Esophagus muscularis mucosa (tissue), 4 donors: ENCODE results near the gene INPP5A. TPM values are rescaled to one million over a fixed set of nuclear protein-coding genes. Genes with fewer than 3 reads are reported as not detected.

Source experiments
- DNase-seq: peaks from one replicate; pipeline ENCODE4 v3.0.0-alpha.2; 2017; ENCODE audit errors: extremely low spot score
- H3K27ac ChIP-seq, 4 donors: fragments of 200-600 bp; sonication (generic); replicated peaks in 1 of 4; 1 replicate in 3 of 4; 2 replicates in 1 of 4; pipeline ENCODE4 v1.5.1; 2016 to 2019; ENCODE audit warnings: mild to moderate bottlenecking in 1 of 4
- H3K27me3 ChIP-seq, 4 donors: fragments of 200-600 bp; sonication (generic); one replicate each; pipeline versions ENCODE4 v1.5.1 to v1.6.0; 2016 to 2019
- H3K36me3 ChIP-seq, 4 donors: fragments of 200-600 bp; sonication (generic); one replicate each; pipeline ENCODE4 v1.5.1; 2016 to 2019
- H3K4me1 ChIP-seq, 4 donors: fragments of 200-600 bp; sonication (generic); one replicate each; pipeline ENCODE4 v1.5.1; 2016 to 2019
- H3K4me3 ChIP-seq, 4 donors: fragments of 200-600 bp; sonication (generic); 1 replicate in 2 of 4; 2 replicates in 2 of 4; pipeline ENCODE4 v1.5.1; 2016 to 2019; ENCODE audit warnings: mild to moderate bottlenecking in 4 of 4, moderate library complexity in 1 of 4
- H3K9me3 ChIP-seq, 4 donors: fragments of 200-600 bp; sonication (generic); 1 replicate in 3 of 4; 2 replicates in 1 of 4; pipeline ENCODE4 v1.5.1; 2016 to 2019
- EP300 ChIP-seq: sonication (generic); formaldehyde crosslinking; IDR thresholded peaks from one replicate; pipeline ENCODE4 v1.6.1; 2017; ENCODE audit warnings: antibody characterized with exemption
- POLR2A ChIP-seq: fragments of 450-650 bp; IDR thresholded peaks from one replicate; pipeline ENCODE4 v1.6.1; 2017; ENCODE audit warnings: antibody characterized with exemption, moderate library complexity, mild to moderate bottlenecking, low read depth
- POLR2AphosphoS5 ChIP-seq, 2 donors: sonication (generic); formaldehyde crosslinking; IDR thresholded peaks; one replicate each; pipeline ENCODE4 v1.6.1; 2017; ENCODE audit warnings: antibody characterized with exemption in 2 of 2
- WGBS: methylation state at CpG from one replicate; pipeline ENCODE4 v1.1.5; 2018; 5-methylcytosine and 5-hydroxymethylcytosine counted together
- intact Hi-C: fragments of 100-400 bp; cut with DNase I; formaldehyde crosslinking; loops from one replicate; pipeline ENCODE4 v1.15.1; 2023
- total RNA-seq, 4 donors: library from RNA; depleted of rRNA; stranded (reverse); fragments of >200 nt; gene quantifications; one replicate each; pipeline versions ENCODE4 v1.1.0 to v1.2.1, GENCODE V29; 2016
- TF ChIP-seq, protein P1 (sequence below), 3 experiments: fragments of 200-600 bp in 2 of 3; fragments of 450-650 bp in 1 of 3; sonication (generic) in 2 of 3; IDR thresholded peaks; one replicate each; pipeline ENCODE4 v1.5.1; 2017 to 2019; ENCODE audit warnings: antibody characterized with exemption in 3 of 3, mild to moderate bottlenecking in 2 of 3, moderate library complexity in 1 of 3

INPP5A gene
- total RNA-seq, 4 donors from 2014 or later: 234 to 301 (median 245) TPM

DNA sequence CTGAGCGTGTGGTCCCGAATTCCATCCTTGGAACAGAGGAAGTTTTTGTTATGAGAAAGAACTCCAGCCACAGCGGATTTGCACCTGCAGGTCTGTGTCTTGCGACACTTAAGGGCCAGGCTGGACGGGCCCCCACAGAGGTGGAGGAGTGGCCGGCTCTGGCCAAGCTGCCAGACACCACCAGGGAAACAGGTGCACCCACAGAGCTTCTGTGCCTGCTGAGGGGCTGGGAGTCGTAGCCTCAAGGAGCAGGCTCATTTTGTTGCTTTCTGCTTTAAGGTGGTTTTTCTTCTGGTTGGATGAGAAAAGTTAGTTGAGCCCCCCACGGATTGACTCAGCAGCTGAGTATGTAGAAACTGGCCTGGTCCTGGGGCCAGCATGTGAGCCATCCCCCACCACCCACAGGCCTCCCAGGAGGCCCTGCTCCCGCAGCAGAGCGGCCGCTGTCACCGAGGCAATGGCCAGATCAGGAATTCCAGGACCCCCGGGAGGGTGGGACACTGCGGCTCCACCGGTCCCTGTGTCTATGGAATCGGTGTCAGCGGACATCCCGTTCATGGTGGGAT lies 206.4 kb downstream of the INPP5A start:
- 90% methylated on average over 16 of the region's 18 CpGs for WGBS
- DNase-seq: no peak
- Histone ChIP-seq H3K27me3 (no peaks in the 10 kb centered on the region), H3K36me3 (peaks cover 8 to 50% (median 24%) of the 10 kb centered on the region in 4 donors), H3K9me3 (no peaks in the 10 kb centered on the region), H3K4me1 (peaks cover 0 to 41% (median 26%) of the 10 kb centered on the region in 4 donors), H3K27ac (no peak overlapping the region), H3K4me3 (no peak overlapping the region)
- intact Hi-C loops: no loop called here
- TF ChIP-seq, protein P1, sequence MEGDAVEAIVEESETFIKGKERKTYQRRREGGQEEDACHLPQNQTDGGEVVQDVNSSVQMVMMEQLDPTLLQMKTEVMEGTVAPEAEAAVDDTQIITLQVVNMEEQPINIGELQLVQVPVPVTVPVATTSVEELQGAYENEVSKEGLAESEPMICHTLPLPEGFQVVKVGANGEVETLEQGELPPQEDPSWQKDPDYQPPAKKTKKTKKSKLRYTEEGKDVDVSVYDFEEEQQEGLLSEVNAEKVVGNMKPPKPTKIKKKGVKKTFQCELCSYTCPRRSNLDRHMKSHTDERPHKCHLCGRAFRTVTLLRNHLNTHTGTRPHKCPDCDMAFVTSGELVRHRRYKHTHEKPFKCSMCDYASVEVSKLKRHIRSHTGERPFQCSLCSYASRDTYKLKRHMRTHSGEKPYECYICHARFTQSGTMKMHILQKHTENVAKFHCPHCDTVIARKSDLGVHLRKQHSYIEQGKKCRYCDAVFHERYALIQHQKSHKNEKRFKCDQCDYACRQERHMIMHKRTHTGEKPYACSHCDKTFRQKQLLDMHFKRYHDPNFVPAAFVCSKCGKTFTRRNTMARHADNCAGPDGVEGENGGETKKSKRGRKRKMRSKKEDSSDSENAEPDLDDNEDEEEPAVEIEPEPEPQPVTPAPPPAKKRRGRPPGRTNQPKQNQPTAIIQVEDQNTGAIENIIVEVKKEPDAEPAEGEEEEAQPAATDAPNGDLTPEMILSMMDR (IDR thresholded peaks at IDR 0.05): no peak
- no peak for TF ChIP-seq POLR2AphosphoS5 (IDR thresholded peaks at IDR 0.05)
- TF ChIP-seq EP300: no peak
- TF ChIP-seq POLR2A: no peak

GRCh38 chr10:132744839-132745238 lies 207.3 kb downstream of the INPP5A start:
- intact Hi-C loops: no loop called here

GRCh38 chr10:132745511-132745910 lies 207.9 kb downstream of the INPP5A start:
- Histone ChIP-seq H3K36me3 (peaks cover 18 to 55% (median 34%) of the 10 kb centered on the region in 4 donors), H3K4me3 (no peak overlapping the region), H3K4me1 (peaks cover 0 to 41% (median 26%) of the 10 kb centered on the region in 4 donors), H3K27me3 (no peaks in the 10 kb centered on the region), H3K9me3 (no peaks in the 10 kb centered on the region), H3K27ac (peak overlapping the region in 2 of 4 donors; percentile 16 to 35)
- DNase-seq: no peak
- WGBS: 92% methylated on average over 14 of the region's 17 CpGs
- TF ChIP-seq POLR2AphosphoS5 (IDR thresholded peaks at IDR 0.05): no peak
- TF ChIP-seq EP300: no peak
- TF ChIP-seq, protein P1 (IDR thresholded peaks at IDR 0.05): no peak
- no peak for TF ChIP-seq POLR2A
- intact Hi-C loops: no loop called here

More at GRCh38 chr10:132744839-132745238, 207.3 kb downstream of the INPP5A start:
- H3K36me3 ChIP-seq: peaks cover 13 to 50% (median 29%) of the 10 kb centered on the region in 4 donors
- H3K27me3 ChIP-seq: no peaks in the 10 kb centered on the region
- no peaks in the 10 kb centered on the region for H3K9me3 ChIP-seq
- DNase-seq: no peak
- H3K27ac ChIP-seq: no peak overlapping the region
- H3K4me1 ChIP-seq: peaks cover 0 to 41% (median 26%) of the 10 kb centered on the region in 4 donors
- H3K4me3 ChIP-seq: no peak overlapping the region
- TF ChIP-seq POLR2A: no peak
- no peak for TF ChIP-seq POLR2AphosphoS5 (IDR thresholded peaks at IDR 0.05)
- no peak for TF ChIP-seq EP300
- TF ChIP-seq, protein P1 (IDR thresholded peaks at IDR 0.05): no peak
- WGBS: 99% methylated on average over 16 of the region's 19 CpGs

DNA sequence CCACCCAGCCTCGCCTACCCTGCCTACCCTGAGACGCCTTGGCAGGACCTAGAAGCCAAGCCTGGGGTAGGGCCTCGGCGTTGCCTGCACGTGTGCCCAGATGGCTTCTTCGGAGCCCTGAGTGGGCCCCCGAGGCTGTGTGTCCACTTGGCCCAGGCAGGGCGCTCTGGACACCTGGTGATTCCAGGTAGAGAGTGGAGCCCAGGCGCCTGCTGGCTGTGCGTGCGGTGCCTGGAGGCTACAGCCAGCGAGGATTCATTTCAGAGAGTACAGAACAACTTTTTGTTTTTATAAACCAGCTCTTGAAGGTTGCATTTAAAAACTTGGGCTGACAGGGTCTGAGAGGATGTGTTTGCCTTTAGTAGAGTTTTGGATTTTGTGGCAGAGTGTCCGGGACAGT lies 208.4 kb downstream of the INPP5A start:
- Histone ChIP-seq H3K9me3 (no peaks in the 10 kb centered on the region), H3K4me1 (peaks cover 0 to 41% (median 26%) of the 10 kb centered on the region in 4 donors), H3K27me3 (no peaks in the 10 kb centered on the region), H3K27ac (peak overlapping the region in 2 of 4 donors; percentile 16 to 35), H3K4me3 (no peak overlapping the region), H3K36me3 (peaks cover 20 to 56% (median 37%) of the 10 kb centered on the region in 4 donors)
- DNase-seq: no peak
- intact Hi-C loops: no loop called here
- TF ChIP-seq POLR2A (no peak), EP300 (no peak), POLR2AphosphoS5 (IDR thresholded peaks at IDR 0.05) (no peak)
- TF ChIP-seq, protein P1 (IDR thresholded peaks at IDR 0.05): no peak
- 97% methylated on average over 6 of the region's 13 CpGs for WGBS

DNA sequence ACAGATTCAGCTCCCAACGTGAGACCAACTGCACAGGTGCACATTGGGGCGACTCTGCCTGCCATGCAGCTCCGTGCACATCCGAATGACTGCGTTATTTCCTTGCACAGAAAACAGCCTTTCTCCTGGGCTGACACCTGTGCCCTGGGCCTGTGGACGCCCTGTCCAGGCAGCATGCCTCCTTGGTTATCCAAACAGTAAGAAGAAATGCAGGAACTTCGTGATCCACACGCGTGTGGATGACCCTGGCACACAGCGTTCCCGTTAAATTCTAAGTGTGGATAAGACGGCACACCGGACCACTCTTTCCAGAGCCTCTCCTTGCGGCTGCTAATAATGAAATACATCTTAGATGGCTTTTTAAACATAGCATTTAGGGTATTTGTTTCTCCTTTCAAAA lies 208.8 kb downstream of the INPP5A start:
- Histone ChIP-seq H3K4me1 (peaks cover 0 to 41% (median 26%) of the 10 kb centered on the region in 4 donors), H3K27me3 (no peaks in the 10 kb centered on the region), H3K9me3 (no peaks in the 10 kb centered on the region), H3K4me3 (no peak overlapping the region), H3K27ac (peak overlapping the region; percentile 35 to 54 (median 47)), H3K36me3 (peaks cover 23 to 56% (median 38%) of the 10 kb centered on the region in 4 donors)
- 76% methylated on average over 14 of the region's 14 CpGs for WGBS
- TF ChIP-seq EP300 (no peak), POLR2A (no peak), POLR2AphosphoS5 (IDR thresholded peaks at IDR 0.05) (peak in 1 of 2 donors; percentile 37)
- intact Hi-C loops: no loop called here
- DNase-seq: no peak
